NT2/D1 (cell line): ENCODE measurements around the gene LARP4.
"Not testable (repeated sequence)": the region's sequence is repeated elsewhere in the genome, so short reads cannot be mapped to it uniquely, and the experiment has no call there.

Experiments
- DNase-seq: peaks from one replicate; pipeline ENCODE4 v3.0.0-alpha.2; 2011; ENCODE audit warnings: low read depth, low spot score
- H3K27me3 ChIP-seq: 2 replicates; pipeline ENCODE4 v1.6.0; 2011; ENCODE audit warnings: mild to moderate bottlenecking; ENCODE audit not compliant: insufficient read length, insufficient read depth
- H3K36me3 ChIP-seq: 2 replicates; pipeline ENCODE4 v1.6.1; 2011; ENCODE audit warnings: mild to moderate bottlenecking, low read length, mixed read lengths; ENCODE audit not compliant: insufficient read depth, insufficient read length
- H3K4me1 ChIP-seq: 2 replicates; pipeline ENCODE4 v1.5.1; 2011; ENCODE audit not compliant: insufficient read depth, insufficient read length
- H3K4me3 ChIP-seq: 2 replicates; pipeline ENCODE4 v1.5.1; 2011; ENCODE audit warnings: low read depth; ENCODE audit not compliant: insufficient read length
- H3K9ac ChIP-seq: 2 replicates; pipeline ENCODE4 v1.6.0; 2011; ENCODE audit warnings: low read depth; ENCODE audit not compliant: insufficient read length
- H3K9me3 ChIP-seq: 2 replicates; pipeline ENCODE4 v1.5.1; 2011; ENCODE audit warnings: mild to moderate bottlenecking, low read length; ENCODE audit not compliant: insufficient read depth
- SUZ12 ChIP-seq: IDR thresholded peaks from 2 replicates; pipeline ENCODE4 v1.6.1; 2011; ENCODE audit not compliant: insufficient read length, insufficient read depth; ENCODE audit errors: extremely low read depth
- YY1 ChIP-seq: IDR thresholded peaks from 2 replicates; pipeline ENCODE4 v1.6.1; 2011; ENCODE audit not compliant: insufficient read length, insufficient read depth
- ZNF274 ChIP-seq: IDR thresholded peaks from 2 replicates; pipeline ENCODE4 v1.6.1; 2011; ENCODE audit warnings: mild to moderate bottlenecking, low read depth, low read length

LARP4 gene

DNA sequence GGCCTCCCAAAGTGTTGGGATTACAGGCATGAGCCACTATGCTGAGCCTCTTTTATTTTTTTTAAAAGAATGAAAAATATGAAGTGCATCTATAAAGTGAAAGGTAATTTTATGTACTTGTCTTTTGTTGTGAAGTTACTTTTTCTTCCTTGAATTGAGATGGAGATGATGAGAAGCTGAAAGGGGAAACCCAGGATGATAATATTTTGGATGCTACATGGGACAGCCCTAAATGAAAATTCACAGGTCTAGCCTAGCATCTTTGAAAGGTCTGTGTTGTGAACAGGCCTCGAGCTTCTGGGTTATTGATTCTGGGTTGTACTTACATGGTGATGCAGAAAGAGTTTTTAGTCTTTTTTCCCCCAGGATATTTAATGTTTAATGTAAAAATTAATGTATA, 118.7 kb downstream of the LARP4 start:
- H3K27me3 ChIP-seq: no peaks in the 10 kb centered on the region
- no peak overlapping the region for H3K9ac ChIP-seq
- no peaks in the 10 kb centered on the region for H3K4me1 ChIP-seq
- no peak for DNase-seq
- H3K9me3 ChIP-seq: no peaks in the 10 kb centered on the region
- TF ChIP-seq YY1 (no peak), SUZ12 (no peak), ZNF274 (no peak)
- H3K36me3 ChIP-seq: no peaks in the 10 kb centered on the region
- no peak overlapping the region for H3K4me3 ChIP-seq

DNA sequence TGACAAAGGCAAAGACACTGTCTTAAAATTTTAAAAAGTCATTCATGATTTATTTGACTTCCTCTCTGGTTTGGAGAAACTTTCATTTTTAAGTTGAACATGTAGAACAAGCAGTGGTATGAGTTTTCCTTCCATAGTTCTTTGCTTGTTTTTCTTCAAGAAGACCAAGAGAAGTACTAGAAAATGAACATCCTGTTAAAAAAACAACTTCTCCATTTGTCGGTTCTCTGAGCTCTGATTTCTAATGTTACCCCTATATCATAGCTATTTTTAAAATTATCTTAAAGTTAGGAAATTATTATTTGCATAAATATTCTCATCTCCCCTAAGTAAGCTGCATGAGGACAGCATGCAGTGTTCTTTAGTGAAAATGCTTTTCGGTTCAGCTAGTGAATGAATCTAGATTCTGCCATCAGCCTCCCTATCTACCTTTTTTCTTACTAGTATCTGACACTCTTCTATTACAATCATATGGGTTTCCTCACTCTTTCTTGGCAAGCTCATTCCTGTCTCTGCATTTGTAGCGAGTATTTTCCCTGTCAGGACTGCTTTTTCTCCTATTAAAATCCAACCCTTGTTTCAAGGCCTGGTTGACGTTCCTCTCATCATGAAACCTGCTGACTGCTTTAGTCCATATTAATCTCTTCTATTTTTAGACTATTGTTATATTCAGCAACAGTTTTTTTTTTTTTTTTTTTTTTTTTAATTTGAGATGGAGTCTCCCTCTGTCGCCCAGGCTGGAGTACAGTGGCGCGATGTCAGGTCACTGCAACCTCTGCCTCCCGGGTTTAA, 119.9 kb downstream of the LARP4 start:
- no peaks in the 10 kb centered on the region for H3K36me3 ChIP-seq
- H3K27me3 ChIP-seq: no peaks in the 10 kb centered on the region
- TF ChIP-seq ZNF274: no peak
- TF ChIP-seq YY1: no peak
- TF ChIP-seq SUZ12: no peak
- DNase-seq: no peak
- no peaks in the 10 kb centered on the region for H3K4me1 ChIP-seq
- no peaks in the 10 kb centered on the region for H3K9me3 ChIP-seq
- H3K4me3 ChIP-seq: no peak overlapping the region
- no peak overlapping the region for H3K9ac ChIP-seq

DNA sequence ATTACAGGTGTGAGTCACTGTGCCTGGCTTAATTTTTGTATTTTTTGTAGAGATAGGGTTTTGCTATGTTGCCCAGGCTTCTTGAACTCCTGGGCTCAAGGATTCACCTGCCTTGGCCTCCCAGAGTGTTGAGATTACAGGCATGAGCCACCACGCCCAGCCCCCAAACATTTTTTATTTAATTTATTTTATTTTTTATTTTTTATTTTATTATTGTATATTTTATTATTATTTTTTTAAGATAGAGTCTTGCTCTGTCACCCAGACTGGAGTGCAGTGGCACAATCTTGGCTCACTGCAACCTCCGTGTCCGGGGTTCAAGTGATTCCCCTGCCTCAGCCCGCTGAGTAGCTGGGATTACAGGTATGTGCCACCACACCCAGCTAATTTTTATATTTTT, 121.1 kb downstream of the LARP4 start:
- DNase-seq, H3K9me3 ChIP-seq, H3K9ac ChIP-seq, H3K4me3 ChIP-seq, H3K36me3 ChIP-seq, H3K4me1 ChIP-seq, H3K27me3 ChIP-seq: not testable (repeated sequence)

DNA sequence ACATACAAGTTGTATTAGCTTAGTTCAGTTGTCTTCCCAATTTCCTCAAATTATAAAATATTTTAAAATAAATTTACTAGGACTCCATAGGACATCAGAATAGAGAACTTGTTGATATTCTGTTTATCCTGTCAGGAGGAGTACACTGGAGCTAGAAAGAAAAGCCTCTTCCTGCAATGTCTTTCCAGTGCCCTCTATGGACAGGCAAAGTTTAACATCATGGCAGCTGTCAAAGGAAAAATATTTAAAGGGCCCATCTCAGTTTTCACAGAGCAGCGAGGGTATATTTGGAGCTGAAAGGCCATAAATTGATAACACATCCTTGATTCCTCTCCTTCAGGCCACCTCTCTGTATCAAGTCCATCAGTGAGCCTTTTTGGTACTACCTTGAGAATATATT, 123.1 kb downstream of the LARP4 start:
- H3K9me3 ChIP-seq: no peaks in the 10 kb centered on the region
- TF ChIP-seq YY1 (no peak), SUZ12 (no peak), ZNF274 (no peak)
- no peak overlapping the region for H3K9ac ChIP-seq
- peaks cover 2% of the 10 kb centered on the region for H3K36me3 ChIP-seq
- no peaks in the 10 kb centered on the region for H3K27me3 ChIP-seq
- H3K4me1 ChIP-seq: no peaks in the 10 kb centered on the region
- no peak overlapping the region for H3K4me3 ChIP-seq
- DNase-seq: no peak

DNA sequence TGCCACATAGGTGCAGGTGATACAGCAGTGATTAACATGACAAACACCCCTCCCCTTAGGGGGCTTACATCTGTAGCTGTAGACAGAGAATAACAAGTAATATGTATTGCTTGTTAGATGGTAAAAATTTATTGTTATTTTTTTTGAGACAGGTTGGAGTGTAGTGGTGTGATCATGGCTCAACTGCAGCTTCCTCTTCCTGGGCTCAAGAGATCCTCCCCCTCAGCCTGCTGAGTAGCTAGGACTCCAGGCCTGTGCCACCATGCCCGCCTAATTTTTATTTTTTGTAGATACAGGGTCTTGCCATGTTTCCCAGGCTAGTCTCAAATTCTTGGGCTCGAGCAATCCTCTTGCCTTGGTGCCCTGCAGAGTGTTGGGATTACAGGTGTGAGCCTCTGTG, 123.9 kb downstream of the LARP4 start:
- H3K4me1 ChIP-seq: no peaks in the 10 kb centered on the region
- H3K9ac ChIP-seq: no peak overlapping the region
- H3K27me3 ChIP-seq: no peaks in the 10 kb centered on the region
- H3K4me3 ChIP-seq: no peak overlapping the region
- no peak for TF ChIP-seq ZNF274
- no peak for TF ChIP-seq SUZ12
- TF ChIP-seq YY1: no peak
- DNase-seq: no peak
- H3K9me3 ChIP-seq: no peaks in the 10 kb centered on the region
- H3K36me3 ChIP-seq: peaks cover 2% of the 10 kb centered on the region

DNA sequence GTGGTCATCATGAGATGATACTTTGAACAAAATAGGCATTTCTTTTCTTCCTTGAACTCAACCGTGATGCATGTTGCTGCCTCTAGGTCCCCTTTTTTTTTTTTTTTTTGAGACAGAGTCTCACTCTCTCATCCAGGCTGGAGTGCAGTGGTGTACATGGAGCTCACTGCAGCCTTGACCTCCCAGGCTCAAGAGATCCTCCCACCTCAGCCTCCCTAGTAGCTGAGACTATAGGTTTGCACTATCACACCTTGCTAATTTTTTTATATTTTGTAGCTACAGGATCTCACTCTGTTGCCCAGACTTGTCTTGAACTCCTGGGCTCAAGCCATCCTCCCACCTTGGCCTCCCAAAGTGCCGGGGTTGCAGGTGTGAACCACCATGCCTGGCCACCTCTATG, 124.7 kb downstream of the LARP4 start:
- Histone ChIP-seq H3K4me3 (no peak overlapping the region), H3K4me1 (no peaks in the 10 kb centered on the region), H3K27me3 (no peaks in the 10 kb centered on the region), H3K9ac (no peak overlapping the region), H3K9me3 (no peaks in the 10 kb centered on the region), H3K36me3 (peaks cover 2% of the 10 kb centered on the region)
- no peak for DNase-seq
- TF ChIP-seq YY1: no peak
- TF ChIP-seq SUZ12: no peak
- no peak for TF ChIP-seq ZNF274

DNA sequence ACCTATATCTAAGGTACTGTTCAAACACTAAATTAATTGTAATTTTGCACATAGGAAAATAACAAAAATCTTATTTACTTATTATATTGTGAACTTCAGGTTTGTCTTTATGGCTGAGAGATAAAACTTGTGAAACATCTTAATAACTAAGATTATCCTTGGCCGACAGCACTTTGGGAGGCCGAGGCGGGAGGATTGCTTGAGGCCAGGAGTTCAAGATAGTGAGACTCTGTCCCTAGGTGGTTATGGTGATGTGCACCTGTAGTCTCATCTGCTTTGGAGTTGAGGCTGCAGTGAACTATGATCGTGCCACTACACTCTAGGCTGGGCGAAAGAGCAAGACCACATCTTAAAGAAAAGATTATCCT, 126.7 kb downstream of the LARP4 start:
- no peak overlapping the region for H3K4me3 ChIP-seq
- H3K9ac ChIP-seq: no peak overlapping the region
- H3K36me3 ChIP-seq: peaks cover 2% of the 10 kb centered on the region
- no peaks in the 10 kb centered on the region for H3K27me3 ChIP-seq
- DNase-seq: no peak
- no peaks in the 10 kb centered on the region for H3K9me3 ChIP-seq
- no peaks in the 10 kb centered on the region for H3K4me1 ChIP-seq
- no peak for TF ChIP-seq YY1
- TF ChIP-seq ZNF274: no peak
- no peak for TF ChIP-seq SUZ12

DNA sequence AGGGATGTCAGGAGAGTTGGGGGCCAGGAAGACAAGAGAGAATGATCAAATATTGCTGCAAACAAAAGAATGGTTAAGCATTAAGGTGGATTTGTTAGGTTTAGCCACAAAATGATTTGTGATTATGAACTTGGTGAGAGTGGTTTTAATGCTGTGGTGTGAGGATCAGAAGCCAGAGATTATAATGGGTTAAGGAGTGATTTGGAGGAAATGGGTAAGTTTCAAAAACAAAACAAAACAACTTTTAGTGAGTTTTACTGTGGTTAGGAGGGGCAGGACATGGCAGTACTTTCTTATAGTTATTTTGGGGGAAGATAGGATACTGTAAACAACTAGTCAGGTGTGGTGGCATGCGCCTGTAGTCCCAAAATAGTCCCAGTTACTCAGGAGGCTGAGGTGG, 128.1 kb downstream of the LARP4 start:
- no peak for DNase-seq
- H3K4me3 ChIP-seq: no peak overlapping the region

More for the DNA sequence above, 128.1 kb downstream of the LARP4 start:
- no peak for TF ChIP-seq ZNF274
- no peak for TF ChIP-seq YY1
- no peak for TF ChIP-seq SUZ12
- H3K36me3 ChIP-seq: peaks cover 2% of the 10 kb centered on the region
- no peak overlapping the region for H3K9ac ChIP-seq
- H3K9me3 ChIP-seq: no peaks in the 10 kb centered on the region
- H3K4me1 ChIP-seq: no peaks in the 10 kb centered on the region
- H3K27me3 ChIP-seq: no peaks in the 10 kb centered on the region
